SK-N-SH treated with all-trans-retinoic acid at 6 μM for 48 hours (cell line): ENCODE measurements around the gene RPP25L.

ENCODE experiments used
- BACH2 ChIP-seq: fragments of 250-450 bp; sonication (Bioruptor Pico); IDR thresholded peaks from 2 replicates; pipeline ENCODE4 v1.9.0; 2021; ENCODE audit warnings: mild to moderate bottlenecking, borderline replicate concordance
- GLIS3 ChIP-seq: fragments of 250-450 bp; sonication (Bioruptor Pico); IDR thresholded peaks from 2 replicates; pipeline ENCODE4 v1.5.0; 2020; ENCODE audit warnings: mild to moderate bottlenecking, moderate library complexity
- OSR1 ChIP-seq: fragments of 250-450 bp; sonication (Bioruptor Pico); IDR thresholded peaks from 2 replicates; pipeline ENCODE4 v1.8.0; 2022; ENCODE audit warnings: moderate library complexity, mild to moderate bottlenecking, inconsistent platforms
- SNAI2 ChIP-seq: fragments of 250-450 bp; sonication (Bioruptor Pico); IDR thresholded peaks from 2 replicates; pipeline ENCODE4 v1.5.0; 2020; ENCODE audit warnings: mild to moderate bottlenecking, moderate library complexity
- ZNF565 ChIP-seq: fragments of 450-650 bp; formaldehyde crosslinking; conservative IDR thresholded peaks from 2 replicates; pipeline ENCODE4 v1.5.0; 2020; ENCODE audit warnings: low read depth, mild to moderate bottlenecking, moderate library complexity
- TF ChIP-seq, protein P1 (sequence below): fragments of 250-450 bp; sonication (Bioruptor Pico); IDR thresholded peaks from 2 replicates; pipeline ENCODE4 v1.8.0; 2020; ENCODE audit warnings: mild to moderate bottlenecking, moderate library complexity, borderline replicate concordance
- TF ChIP-seq, protein P2 (sequence below): fragments of 250-450 bp; sonication (Bioruptor Pico); IDR thresholded peaks from 2 replicates; pipeline ENCODE4 v1.5.0; 2020; ENCODE audit warnings: mild to moderate bottlenecking, moderate library complexity
- TF ChIP-seq, protein P3 (sequence below): fragments of 250-450 bp; sonication (Bioruptor Pico); IDR thresholded peaks from 2 replicates; pipeline ENCODE4 v1.5.1; 2020; ENCODE audit warnings: low read depth, mild to moderate bottlenecking, moderate library complexity

DNA sequence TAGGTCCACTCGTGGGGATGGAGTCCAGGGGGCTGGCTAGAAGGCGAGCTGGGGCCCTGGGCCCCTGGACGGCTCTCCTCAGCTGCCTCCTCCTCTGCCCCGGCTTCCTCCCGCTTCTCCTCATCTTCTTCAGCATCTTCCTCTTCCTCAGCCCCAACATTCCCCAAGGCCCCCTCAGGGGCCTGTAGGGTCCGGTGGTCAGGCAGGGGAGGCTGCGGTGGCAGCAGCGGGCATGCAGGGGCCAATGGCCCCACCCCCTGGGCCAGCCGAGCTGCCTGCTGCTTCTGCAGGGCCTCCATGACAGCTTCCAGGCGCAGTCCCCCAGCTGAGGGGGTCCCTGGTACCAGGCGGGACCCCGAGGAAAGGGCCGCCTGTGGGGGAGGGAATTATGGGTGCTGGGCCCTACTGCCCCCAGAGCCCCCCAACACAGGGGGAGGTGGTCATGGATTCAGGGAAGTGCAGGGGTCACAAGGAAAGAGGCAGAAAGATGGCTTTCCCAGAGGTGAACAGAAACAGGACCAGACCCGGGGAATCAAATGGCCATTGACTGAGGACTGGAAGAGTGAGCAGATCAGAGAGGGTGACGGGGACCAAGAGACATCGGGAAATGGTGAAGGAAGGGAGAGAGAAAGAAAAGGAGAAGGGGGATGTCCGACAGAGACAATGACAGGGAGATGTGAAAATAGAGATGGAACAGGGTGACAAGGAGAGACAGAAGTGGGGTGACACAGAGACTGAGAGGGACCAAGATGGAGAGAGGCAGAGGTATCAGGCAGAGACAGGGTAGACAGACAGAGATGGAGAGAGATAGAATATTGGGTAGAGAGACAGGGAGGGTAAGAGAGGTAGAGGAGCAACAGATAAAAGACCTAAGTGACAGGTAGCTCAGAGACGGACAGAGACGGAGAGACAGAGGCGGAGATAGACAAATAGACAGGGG lies 16.1 kb upstream of the RPP25L start:
- TF ChIP-seq, protein P1, sequence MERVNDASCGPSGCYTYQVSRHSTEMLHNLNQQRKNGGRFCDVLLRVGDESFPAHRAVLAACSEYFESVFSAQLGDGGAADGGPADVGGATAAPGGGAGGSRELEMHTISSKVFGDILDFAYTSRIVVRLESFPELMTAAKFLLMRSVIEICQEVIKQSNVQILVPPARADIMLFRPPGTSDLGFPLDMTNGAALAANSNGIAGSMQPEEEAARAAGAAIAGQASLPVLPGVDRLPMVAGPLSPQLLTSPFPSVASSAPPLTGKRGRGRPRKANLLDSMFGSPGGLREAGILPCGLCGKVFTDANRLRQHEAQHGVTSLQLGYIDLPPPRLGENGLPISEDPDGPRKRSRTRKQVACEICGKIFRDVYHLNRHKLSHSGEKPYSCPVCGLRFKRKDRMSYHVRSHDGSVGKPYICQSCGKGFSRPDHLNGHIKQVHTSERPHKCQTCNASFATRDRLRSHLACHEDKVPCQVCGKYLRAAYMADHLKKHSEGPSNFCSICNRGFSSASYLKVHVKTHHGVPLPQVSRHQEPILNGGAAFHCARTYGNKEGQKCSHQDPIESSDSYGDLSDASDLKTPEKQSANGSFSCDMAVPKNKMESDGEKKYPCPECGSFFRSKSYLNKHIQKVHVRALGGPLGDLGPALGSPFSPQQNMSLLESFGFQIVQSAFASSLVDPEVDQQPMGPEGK (CRISPR knock-in tag): no peak
- TF ChIP-seq BACH2 (CRISPR knock-in tag) (no peak), ZNF565 (CRISPR knock-in tag) (no peak), SNAI2 (CRISPR knock-in tag) (no peak), GLIS3 (no peak), OSR1 (CRISPR knock-in tag) (no peak)
- TF ChIP-seq, protein P2, sequence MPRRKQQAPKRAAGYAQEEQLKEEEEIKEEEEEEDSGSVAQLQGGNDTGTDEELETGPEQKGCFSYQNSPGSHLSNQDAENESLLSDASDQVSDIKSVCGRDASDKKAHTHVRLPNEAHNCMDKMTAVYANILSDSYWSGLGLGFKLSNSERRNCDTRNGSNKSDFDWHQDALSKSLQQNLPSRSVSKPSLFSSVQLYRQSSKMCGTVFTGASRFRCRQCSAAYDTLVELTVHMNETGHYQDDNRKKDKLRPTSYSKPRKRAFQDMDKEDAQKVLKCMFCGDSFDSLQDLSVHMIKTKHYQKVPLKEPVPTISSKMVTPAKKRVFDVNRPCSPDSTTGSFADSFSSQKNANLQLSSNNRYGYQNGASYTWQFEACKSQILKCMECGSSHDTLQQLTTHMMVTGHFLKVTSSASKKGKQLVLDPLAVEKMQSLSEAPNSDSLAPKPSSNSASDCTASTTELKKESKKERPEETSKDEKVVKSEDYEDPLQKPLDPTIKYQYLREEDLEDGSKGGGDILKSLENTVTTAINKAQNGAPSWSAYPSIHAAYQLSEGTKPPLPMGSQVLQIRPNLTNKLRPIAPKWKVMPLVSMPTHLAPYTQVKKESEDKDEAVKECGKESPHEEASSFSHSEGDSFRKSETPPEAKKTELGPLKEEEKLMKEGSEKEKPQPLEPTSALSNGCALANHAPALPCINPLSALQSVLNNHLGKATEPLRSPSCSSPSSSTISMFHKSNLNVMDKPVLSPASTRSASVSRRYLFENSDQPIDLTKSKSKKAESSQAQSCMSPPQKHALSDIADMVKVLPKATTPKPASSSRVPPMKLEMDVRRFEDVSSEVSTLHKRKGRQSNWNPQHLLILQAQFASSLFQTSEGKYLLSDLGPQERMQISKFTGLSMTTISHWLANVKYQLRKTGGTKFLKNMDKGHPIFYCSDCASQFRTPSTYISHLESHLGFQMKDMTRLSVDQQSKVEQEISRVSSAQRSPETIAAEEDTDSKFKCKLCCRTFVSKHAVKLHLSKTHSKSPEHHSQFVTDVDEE: no peak
- TF ChIP-seq, protein P3, sequence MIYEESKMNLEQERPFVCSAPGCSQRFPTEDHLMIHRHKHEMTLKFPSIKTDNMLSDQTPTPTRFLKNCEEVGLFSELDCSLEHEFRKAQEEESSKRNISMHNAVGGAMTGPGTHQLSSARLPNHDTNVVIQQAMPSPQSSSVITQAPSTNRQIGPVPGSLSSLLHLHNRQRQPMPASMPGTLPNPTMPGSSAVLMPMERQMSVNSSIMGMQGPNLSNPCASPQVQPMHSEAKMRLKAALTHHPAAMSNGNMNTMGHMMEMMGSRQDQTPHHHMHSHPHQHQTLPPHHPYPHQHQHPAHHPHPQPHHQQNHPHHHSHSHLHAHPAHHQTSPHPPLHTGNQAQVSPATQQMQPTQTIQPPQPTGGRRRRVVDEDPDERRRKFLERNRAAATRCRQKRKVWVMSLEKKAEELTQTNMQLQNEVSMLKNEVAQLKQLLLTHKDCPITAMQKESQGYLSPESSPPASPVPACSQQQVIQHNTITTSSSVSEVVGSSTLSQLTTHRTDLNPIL (CRISPR knock-in tag): no peak
